IMR-90 (cell line): Measurements from ENCODE around the gene GIT1. TPM values are rescaled to one million over a fixed set of nuclear protein-coding genes. Genes with fewer than 3 reads are reported as not detected.

ENCODE experiments used
- ATAC-seq: fragments of 200-7000 bp; cut with Tn5 transposase; 2 replicates; pipeline ENCODE4 v1.9.1; 2020; ENCODE audit warnings: low read depth, mild to moderate bottlenecking, moderate library complexity
- BruUV-seq: library from RNA; stranded (reverse); fragments of 400-500 nt; replicated peaks from 2 replicates; lab custom pipeline; 2021; lab: Mats Ljungman, UMichigan
- CTCF ChIA-PET: fragments of 300-600 bp; formaldehyde crosslinking; extraction: SDS; loops from one replicate; lab custom pipeline; 2021; ENCODE audit warnings: antibody characterized with exemption; lab: Yijun Ruan, JAX
- POLR2A ChIA-PET: fragments of 300-600 bp; sonication (Branson Sonifier 250); formaldehyde crosslinking; loops from one replicate; lab custom pipeline; 2022; ENCODE audit warnings: antibody characterized with exemption; ENCODE audit not compliant: unreplicated experiment; lab: Charles Lee
- DNase-seq: peaks from one replicate; pipeline ENCODE4 v3.0.0; 2013
- H2AFZ ChIP-seq: replicated peaks from 2 replicates; pipeline ENCODE3; 2013; ENCODE audit warnings: low read length, mild to moderate bottlenecking; ENCODE audit not compliant: poor library complexity
- H2AK5ac ChIP-seq: 2 replicates; pipeline ENCODE4 v1.6.1; 2013; ENCODE audit warnings: low read depth, low read length, inconsistent platforms
- H2AK9ac ChIP-seq: replicated peaks from 2 replicates; pipeline ENCODE3; 2013; ENCODE audit warnings: mild to moderate bottlenecking, low read depth, low read length, moderate library complexity; ENCODE audit not compliant: poor library complexity
- H2BK120ac ChIP-seq: 2 replicates; pipeline ENCODE4 v1.6.1; 2013; ENCODE audit warnings: low read depth, low read length, inconsistent platforms
- H2BK15ac ChIP-seq: 3 replicates; pipeline ENCODE4 v1.6.1; 2013; ENCODE audit warnings: low read depth, low read length, inconsistent platforms
- H2BK20ac ChIP-seq: 2 replicates; pipeline ENCODE4 v1.6.1; 2013; ENCODE audit warnings: low read depth, mild to moderate bottlenecking, inconsistent platforms, low read length, moderate library complexity
- H2BK5ac ChIP-seq: 2 replicates; pipeline ENCODE4 v1.6.1; 2013; ENCODE audit warnings: mild to moderate bottlenecking, low read depth, low read length, inconsistent platforms; ENCODE audit not compliant: poor library complexity, severe bottlenecking
- H3K14ac ChIP-seq: replicated peaks from 2 replicates; pipeline ENCODE4 v1.6.1; 2013; ENCODE audit warnings: low read depth, low read length, inconsistent platforms
- H3K18ac ChIP-seq: 2 replicates; pipeline ENCODE4 v1.6.1; 2013; ENCODE audit warnings: low read depth, low read length, control low read depth
- H3K23ac ChIP-seq: 2 replicates; pipeline ENCODE4 v1.6.1; 2013; ENCODE audit warnings: low read depth, low read length, inconsistent platforms
- H3K27ac ChIP-seq: 2 replicates; pipeline ENCODE4 v1.5.1; 2013; ENCODE audit warnings: mild to moderate bottlenecking, control low read depth, low read length; ENCODE audit not compliant: insufficient read depth
- H3K27me3 ChIP-seq: 2 replicates; pipeline ENCODE4 v1.6.1; 2013; ENCODE audit warnings: low read length; ENCODE audit not compliant: control insufficient read depth, insufficient read depth
- H3K36me3 ChIP-seq: 2 replicates; pipeline ENCODE4 v1.6.1; 2013; ENCODE audit warnings: low read length, mixed read lengths; ENCODE audit not compliant: control insufficient read depth, insufficient read depth
- H3K4ac ChIP-seq: 2 replicates; pipeline ENCODE4 v1.6.1; 2013; ENCODE audit warnings: low read depth, low read length, inconsistent platforms
- H3K4me1 ChIP-seq: 2 replicates; pipeline ENCODE4 v1.6.1; 2013; ENCODE audit warnings: low read length, mixed read lengths; ENCODE audit not compliant: control insufficient read depth, insufficient read depth
- H3K4me2 ChIP-seq: 2 replicates; pipeline ENCODE4 v1.6.1; 2013; ENCODE audit warnings: low read depth, mild to moderate bottlenecking, control low read depth, low read length, moderate library complexity
- H3K4me3 ChIP-seq: 2 replicates; pipeline ENCODE4 v1.5.1; 2013; ENCODE audit warnings: low read depth, mild to moderate bottlenecking, control low read depth, low read length, moderate library complexity; ENCODE audit not compliant: insufficient read depth
- H3K56ac ChIP-seq: 2 replicates; pipeline ENCODE4 v1.6.1; 2013; ENCODE audit warnings: low read length, inconsistent platforms; ENCODE audit not compliant: insufficient read depth; ENCODE audit errors: extremely low read depth
- H3K79me1 ChIP-seq, 2 experiments: 2 replicates each; pipeline ENCODE4 v1.6.1; 2013; ENCODE audit warnings: low read length in 2 of 2, inconsistent platforms in 1 of 2, low read depth in 1 of 2
- H3K9ac ChIP-seq: 2 replicates; pipeline ENCODE4 v1.6.1; 2013; ENCODE audit warnings: low read depth, low read length, control low read depth
- H3K9me1 ChIP-seq: 2 replicates; pipeline ENCODE4 v1.6.1; 2013; ENCODE audit warnings: low read length, inconsistent platforms; ENCODE audit not compliant: insufficient read depth
- H3K9me3 ChIP-seq: 2 replicates; pipeline ENCODE4 v1.6.1; 2013; ENCODE audit warnings: low read length; ENCODE audit not compliant: control insufficient read depth, insufficient read depth
- H4K20me1 ChIP-seq: 2 replicates; pipeline ENCODE4 v1.6.1; 2013; ENCODE audit warnings: low read length, inconsistent platforms; ENCODE audit not compliant: insufficient read depth
- H4K5ac ChIP-seq: 2 replicates; pipeline ENCODE4 v1.6.1; 2013; ENCODE audit warnings: mild to moderate bottlenecking, low read depth, low read length, control low read depth
- H4K8ac ChIP-seq, 2 experiments: 2 replicates each; pipeline ENCODE4 v1.6.1; 2013; ENCODE audit warnings: low read depth in 2 of 2, low read length in 2 of 2, control low read depth in 1 of 2, inconsistent platforms in 1 of 2
- H4K91ac ChIP-seq: 2 replicates; pipeline ENCODE4 v1.6.1; 2013; ENCODE audit warnings: low read depth, low read length, inconsistent platforms; ENCODE audit not compliant: insufficient read depth
- CEBPB ChIP-seq: IDR thresholded peaks from 2 replicates; pipeline ENCODE4 v1.6.1; 2012; ENCODE audit warnings: low read depth, low read length, improper control_type of control experiment
- CHD1 ChIP-seq: IDR thresholded peaks from 2 replicates; pipeline ENCODE4 v1.6.1; 2012; ENCODE audit warnings: low read depth, low read length, improper control_type of control experiment
- FOS ChIP-seq: fragments of 150-350 bp; IDR thresholded peaks from 2 replicates; pipeline ENCODE4 v1.6.1; 2016; ENCODE audit warnings: low read depth, low read length
- RCOR1 ChIP-seq: IDR thresholded peaks from 2 replicates; pipeline ENCODE4 v1.6.1; 2012; ENCODE audit warnings: mild to moderate bottlenecking, low read length, improper control_type of control experiment; ENCODE audit not compliant: insufficient replicate concordance
- RFX5 ChIP-seq: IDR thresholded peaks from 2 replicates; pipeline ENCODE4 v1.8.0; 2012; ENCODE audit warnings: low read depth, mild to moderate bottlenecking, low read length, moderate library complexity
- WGBS, 2 experiments: methylation state at CpG; one replicate each; pipeline versions ENCODE4 v1.1.5 to v1.1.7; 2013; ENCODE audit warnings: missing lambda C conversion rate in 2 of 2; ENCODE audit not compliant: insufficient read length in 1 of 2; ENCODE audit errors: extremely low coverage in 2 of 2; 5-methylcytosine and 5-hydroxymethylcytosine counted together
- dilution Hi-C: fragments of 300-500 bp; cut with HindIII; formaldehyde crosslinking; loops from one replicate; pipeline ENCODE4 v1.14.3; 2018; ENCODE audit warnings: low sequenced_read_pairs; ENCODE audit not compliant: unreplicated experiment
- in situ Hi-C: fragments of 300-500 bp; cut with MboI; formaldehyde crosslinking; loops from 3 replicates; pipeline ENCODE4 v1.14.3; 2019; ENCODE audit warnings: low sequenced_read_pairs, inconsistent platforms, mixed read lengths
- intact Hi-C: fragments of 100-400 bp; cut with micrococcal nuclease; formaldehyde crosslinking; loops from 2 replicates; pipeline ENCODE4 v1.10.0; 2022
- polyA plus RNA-seq, 3 experiments: library from polyadenylated mRNA; depleted of rRNA; stranded (reverse); fragments of >200 nt; gene quantifications; 2 replicates each; pipeline ENCODE4 v1.2.3, GENCODE V29; 2012; ENCODE audit warnings: low replicate concordance in 1 of 3
- total RNA-seq: library from RNA; depleted of rRNA; stranded (reverse); fragments of >200 nt; gene quantifications from 2 replicates; pipeline ENCODE4 v1.2.3, GENCODE V29; 2012

GIT1 gene
- total and polyA plus RNA-seq, 2 of the 4 experiments (the other 2 are of a cell fraction), result 14.2 to 34.2 TPM

GRCh38 chr17:29577385-29578211 is 11.8 kb downstream of the GIT1 start:
- H2AK9ac ChIP-seq, result peak overlapping the region; percentile 77
- no TSS peak for BruUV-seq
- no peak overlapping the region for H2BK20ac ChIP-seq
- H3K9me1 ChIP-seq, result no peaks in the 10 kb centered on the region; the same call in 1 of the 2 replicates
- H3K4me3 ChIP-seq, result no peak overlapping the region
- ChIA-PET POLR2A (no interaction called here), CTCF (interaction anchor here (1.5 kb wide), 1 partner anchor 207 kb away, joined by 3 read pairs; no protein-coding TSS in a partner anchor)
- H4K91ac ChIP-seq, result no peak overlapping the region
- peak overlapping the region; percentile 66 for H2AFZ ChIP-seq
- 79% methylated on average over 2 of the region's 22 CpGs; no CpG with 5 or more reads in 1 of the 2 experiments for WGBS, 2 experiments
- no peaks in the 10 kb centered on the region for H3K9me3 ChIP-seq
- no peak overlapping the region for H3K18ac ChIP-seq
- H3K56ac ChIP-seq, result no peak overlapping the region
- peak; percentile 81 for ATAC-seq
- intact Hi-C loops (no loop called here), dilution Hi-C loops (no loop called here), in situ Hi-C loops (no loop called here)
- peaks cover under 1 to 43% of the 10 kb centered on the region in 2 experiments for H3K79me1 ChIP-seq
- H3K4me2 ChIP-seq, result no peak overlapping the region
- no peak overlapping the region; the same call in 1 of the 2 replicates for H2AK5ac ChIP-seq
- peak; percentile 12 for DNase-seq
- H3K27ac ChIP-seq, result no peak overlapping the region
- no peak overlapping the region for H3K4ac ChIP-seq
- TF ChIP-seq CHD1 (no peak), RFX5 (no peak), FOS (no peak), RCOR1 (no peak), CEBPB (no peak)
- H3K36me3 ChIP-seq, result peaks cover 71% of the 10 kb centered on the region
- H2BK120ac ChIP-seq, result no peak overlapping the region
- H3K14ac ChIP-seq, result no peak overlapping the region
- H2BK15ac ChIP-seq, result no peak overlapping the region
- no peak overlapping the region for H3K9ac ChIP-seq
- H2BK5ac ChIP-seq, result no peak overlapping the region
- peaks cover 4% of the 10 kb centered on the region; the same call in 1 of the 2 replicates for H3K4me1 ChIP-seq
- no peak overlapping the region for H3K23ac ChIP-seq
- H3K27me3 ChIP-seq, result no peaks in the 10 kb centered on the region
- peaks cover 7% of the 10 kb centered on the region for H4K20me1 ChIP-seq
- no peak overlapping the region for H4K8ac ChIP-seq
- no peak overlapping the region for H4K5ac ChIP-seq
